K562 (cell line): ENCODE data around the gene SKAP1. TPM values are rescaled to one million over a fixed set of nuclear protein-coding genes. Genes with fewer than 3 reads are reported as not detected.

Experiments used
- ATAC-seq: fragments of 200-7000 bp; cut with Tn5 transposase; 3 replicates; pipeline ENCODE4 v1.9.1; 2020; ENCODE audit warnings: moderate library complexity
- BruUV-seq: library from RNA; stranded (reverse); fragments of 400-500 nt; replicated peaks from 2 replicates; lab custom pipeline; 2021; lab: Mats Ljungman, UMichigan
- CTCF ChIA-PET: fragments of 300-600 bp; formaldehyde crosslinking; extraction: SDS; loops from one replicate; lab custom pipeline; 2021; ENCODE audit warnings: low intra/inter-chr PET ratio; lab: Yijun Ruan, JAX
- POLR2A ChIA-PET: fragments of 300-600, 350-650 bp; sonication (Branson Sonifier 250); formaldehyde crosslinking; extraction: SDS; loops from one replicate; lab custom pipeline; 2021; ENCODE audit warnings: antibody characterized with exemption, inconsistent platforms; lab: Yijun Ruan, JAX
- DNase-seq, 4 experiments: peaks; one replicate each; pipeline versions ENCODE4 v3.0.0 to v3.0.0-alpha.2; 2011 to 2018; ENCODE audit warnings: low spot score in 3 of 4, mixed read lengths in 3 of 4; ENCODE audit errors: extremely low read depth in 1 of 4
- FAIRE-seq: peaks from 2 replicates; lab custom pipeline; 2011; peaks lifted over from hg19 to GRCh38; lab: Jason Lieb, UNC
- H2AFZ ChIP-seq: 2 replicates; pipeline ENCODE4 v1.6.0; 2011; ENCODE audit warnings: low read depth, low read length, control low read depth, inconsistent platforms
- H3K27ac ChIP-seq: fragments of 200-600 bp; 3 replicates; pipeline ENCODE4 v1.8.0; 2011; ENCODE audit warnings: low read depth, mild to moderate bottlenecking, control low read depth, inconsistent platforms, low read length, moderate library complexity, mixed read lengths; ENCODE audit errors: extremely low read depth
- H3K27me3 ChIP-seq, 2 experiments: fragments of 300-600 bp in 1 of 2; 2 replicates in 1 of 2; 3 replicates in 1 of 2; pipeline versions ENCODE4 v1.6.0 to v1.8.0; 2011; ENCODE audit warnings: inconsistent platforms in 2 of 2, low read length in 2 of 2, mild to moderate bottlenecking in 1 of 2, mixed read lengths in 1 of 2, moderate library complexity in 1 of 2; ENCODE audit not compliant: control insufficient read depth in 2 of 2, insufficient read depth in 2 of 2
- H3K36me3 ChIP-seq: fragments of 300-600 bp; 3 replicates; pipeline ENCODE4 v1.8.0; 2011; ENCODE audit warnings: mild to moderate bottlenecking, low read length, inconsistent platforms; ENCODE audit not compliant: control insufficient read depth, insufficient read depth
- H3K4me1 ChIP-seq, 2 experiments: fragments of 200-600 bp in 1 of 2; replicated peaks in 1 of 2; 2 replicates in 1 of 2; 3 replicates in 1 of 2; pipeline versions ENCODE4 v1.5.1 to v1.8.0; 2011; ENCODE audit warnings: inconsistent platforms in 2 of 2, low read length in 2 of 2, mild to moderate bottlenecking in 1 of 2, mixed read lengths in 1 of 2, moderate library complexity in 1 of 2; ENCODE audit not compliant: control insufficient read depth in 2 of 2, insufficient read depth in 2 of 2
- H3K4me2 ChIP-seq: 2 replicates; pipeline ENCODE4 v1.6.1; 2011; ENCODE audit warnings: low read length, control low read depth, inconsistent platforms, mixed read lengths; ENCODE audit not compliant: insufficient read depth
- H3K4me3 ChIP-seq: fragments of 200-600 bp; sonication (generic), shearing (Covaris generic); 2 replicates; pipeline ENCODE4 v1.5.1; 2016; ENCODE audit warnings: control low read depth, inconsistent platforms
- H3K79me2 ChIP-seq: fragments of 200-600 bp; 3 replicates; pipeline ENCODE4 v1.8.0; 2011; ENCODE audit warnings: low read length, inconsistent platforms; ENCODE audit not compliant: control insufficient read depth, insufficient read depth
- H3K9ac ChIP-seq, 2 experiments: 2 replicates each; pipeline versions ENCODE4 v1.6.0 to v1.6.1; 2011; ENCODE audit warnings: low read depth in 2 of 2, low read length in 2 of 2, control low read depth in 1 of 2, inconsistent platforms in 1 of 2, mild to moderate bottlenecking in 1 of 2, mixed read lengths in 1 of 2; ENCODE audit not compliant: insufficient read depth in 1 of 2
- H3K9me1 ChIP-seq: one replicate; pipeline ENCODE4 v1.6.0; 2011; ENCODE audit warnings: inconsistent platforms, mild to moderate bottlenecking, low read length, moderate library complexity; ENCODE audit not compliant: control insufficient read depth, insufficient read depth
- H3K9me3 ChIP-seq: replicated peaks from 2 replicates; pipeline ENCODE4 v1.5.1; 2011; ENCODE audit warnings: low read depth, low read length, inconsistent platforms; ENCODE audit not compliant: control insufficient read depth, insufficient read depth
- H4K20me1 ChIP-seq: replicated peaks from 2 replicates; pipeline ENCODE4 v1.6.1; 2011; ENCODE audit warnings: low read length, inconsistent platforms, mixed read lengths; ENCODE audit not compliant: control insufficient read depth, insufficient read depth
- COPS2 ChIP-seq: fragments of 450-650 bp; conservative IDR thresholded peaks from 2 replicates; pipeline ENCODE4 v1.6.1; 2016; ENCODE audit warnings: mild to moderate bottlenecking, moderate library complexity
- CREBBP ChIP-seq: IDR thresholded peaks from one replicate; pipeline ENCODE4 v1.6.1; 2012; ENCODE audit warnings: low read depth, mild to moderate bottlenecking, control low read depth, inconsistent platforms, low read length
- FOXJ3 ChIP-seq: sonication (generic); formaldehyde crosslinking; IDR thresholded peaks from 2 replicates; pipeline ENCODE4 v1.4.0; 2020; ENCODE audit warnings: mild to moderate bottlenecking, missing genetic modification reagents
- GABPA ChIP-seq: fragments of 200-800 bp; sonication (Bioruptor generic); conservative IDR thresholded peaks from 2 replicates; pipeline ENCODE4 v1.6.1; 2016; ENCODE audit warnings: low read depth, missing genetic modification characterization, missing compliant biosample characterization
- RBM17 ChIP-seq: fragments of 200-400 bp; formaldehyde crosslinking; IDR thresholded peaks from 2 replicates; pipeline ENCODE4 v1.6.1; 2017; ENCODE audit warnings: low read depth, mild to moderate bottlenecking, low read length, borderline replicate concordance
- WGBS: fragments of 100-300 bp; shearing (Covaris generic); methylation state at CpG from one replicate; pipeline ENCODE4 v1.1.6; 2016; ENCODE audit warnings: low coverage, mixed read lengths; ENCODE audit not compliant: insufficient coverage; ENCODE audit errors: missing lambda C conversion rate; 5-methylcytosine and 5-hydroxymethylcytosine counted together
- in situ Hi-C: fragments of 300-500 bp; cut with MboI; formaldehyde crosslinking; loops from 4 replicates; pipeline ENCODE4 v1.15.0; 2018; ENCODE audit warnings: inconsistent platforms, mixed read lengths
- intact Hi-C: fragments of 100-400 bp; cut with micrococcal nuclease; formaldehyde crosslinking; loops from 2 replicates; pipeline ENCODE4 v1.14.2; 2022
- polyA plus RNA-seq, 8 experiments: library from polyadenylated mRNA; depleted of rRNA in 4 of 8; stranded (reverse) in 5 of 8; unstranded in 3 of 8; fragments of >200 nt; fragmentation: Nextera tagmentation in 2 of 8; fragmentation: Illumina TruSeq in 1 of 8; extraction: Ambion mirVana in 2 of 8; extraction: Trizol in 1 of 8; gene quantifications; 2 replicates each; pipeline versions ENCODE4 v1.2.1 to v1.2.3, GENCODE V29; 2011 to 2014; ENCODE audit warnings: inconsistent platforms in 1 of 8, missing spikeins in 1 of 8
- total RNA-seq, 7 experiments: library from RNA; depleted of rRNA in 6 of 7; stranded (reverse); fragments of >200 nt in 6 of 7; fragmentation: Illumina TruSeq in 2 of 7; extraction: Trizol in 2 of 7; gene quantifications; 2 replicates each; pipeline versions ENCODE4 v1.2.1 to v1.2.3, GENCODE V29; 2011 to 2021; ENCODE audit warnings: low replicate concordance in 1 of 7

Gene SKAP1
- total and polyA plus RNA-seq, 9 of the 15 experiments (the other 6 are each of a cell fraction or from before 2014, with no cell fraction given) = 0.06 to 0.80 (median 0.10) TPM; not detected in 4

- H4K20me1 ChIP-seq = no peaks in the 10 kb centered on the region
- DNase-seq = no peak
- ATAC-seq = no peak
- no peak for TF ChIP-seq FOXJ3 (CRISPR knock-in tag)
- TF ChIP-seq CREBBP = no peak
- TF ChIP-seq RBM17 = no peak
- 0 out of 2 replicates have a peak, but pooled peaks have one; percentile 10 for TF ChIP-seq GABPA
- TF ChIP-seq COPS2 = no peak
- TF ChIP-seq, all 486 proteins: peak for 1
- H3K9me1 ChIP-seq = no peaks in the 10 kb centered on the region
- WGBS = 85% methylated on average over 17 of the region's 19 CpGs
- no peak overlapping the region for H3K27ac ChIP-seq
- peaks cover 3 to 25% of the 10 kb centered on the region in 2 experiments; a peak in 3 of 5 replicates for H3K4me1 ChIP-seq
- peak overlapping the region; percentile 82; the same call in 1 of the 2 replicates for H3K4me2 ChIP-seq
- peaks cover 36% of the 10 kb centered on the region for H3K79me2 ChIP-seq
- H3K9me3 ChIP-seq = 0 out of 2 replicates have a peak, but pooled peaks cover 3% of the 10 kb centered on the region
- H3K4me3 ChIP-seq = no peak overlapping the region
- no TSS peak for BruUV-seq
- peaks cover 6% of the 10 kb centered on the region; the same call in 1 of the 3 replicates for H3K36me3 ChIP-seq
- FAIRE-seq = no peak
- ChIA-PET POLR2A (interaction anchor here (0.6 kb wide), 1 partner anchor 48 kb away, joined by 5 read pairs; no protein-coding TSS in a partner anchor), CTCF (no interaction called here)
- no peak overlapping the region for H3K9ac ChIP-seq
- H3K27me3 ChIP-seq = no peaks in the 10 kb centered on the region
- H2AFZ ChIP-seq = peak overlapping the region; percentile 97; the same call in 1 of the 2 replicates
- in situ Hi-C loops = no loop called here
- intact Hi-C loops = no loop called here
These were observed 327.8 kb downstream of the SKAP1 start for GRCh38 chr17:48102043-48102750.
